DOHH2 (cell line): ENCODE data around the gene NBEAL2.

Experiments
- H3F3A ChIP-seq: fragments of 200-600 bp; sonication (generic), shearing (Covaris generic); 2 replicates; pipeline ENCODE4 v1.6.0; 2016; ENCODE audit warnings: antibody characterized with exemption, mild to moderate bottlenecking; ENCODE audit not compliant: control insufficient read depth, insufficient read depth
- H3K27ac ChIP-seq: fragments of 200-600 bp; sonication (generic); 2 replicates; pipeline ENCODE4 v1.5.1; 2014; ENCODE audit warnings: low read depth, mild to moderate bottlenecking, low read length, moderate library complexity
- H3K27me3 ChIP-seq: fragments of 200-600 bp; sonication (generic); 2 replicates; pipeline ENCODE4 v1.6.1; 2014; ENCODE audit warnings: mild to moderate bottlenecking, low read length, mixed read lengths; ENCODE audit not compliant: control insufficient read depth
- H3K36me3 ChIP-seq: fragments of 200-600 bp; sonication (generic); 2 replicates; pipeline ENCODE4 v1.6.1; 2014; ENCODE audit warnings: mild to moderate bottlenecking, low read length, moderate library complexity, mixed read lengths; ENCODE audit not compliant: control insufficient read depth
- H3K4me1 ChIP-seq: fragments of 200-600 bp; sonication (generic); 2 replicates; pipeline ENCODE4 v1.6.1; 2014; ENCODE audit warnings: mild to moderate bottlenecking, low read length, mixed read lengths; ENCODE audit not compliant: control insufficient read depth
- H3K4me2 ChIP-seq: fragments of 200-600 bp; sonication (generic); 2 replicates; pipeline ENCODE4 v1.6.0; 2014; ENCODE audit warnings: mild to moderate bottlenecking, low read length, moderate library complexity
- H3K4me3 ChIP-seq: fragments of 200-600 bp; sonication (generic); 2 replicates; pipeline ENCODE4 v1.5.1; 2014; ENCODE audit warnings: mild to moderate bottlenecking, low read length, mixed read lengths
- H3K79me2 ChIP-seq: fragments of 200-600 bp; sonication (generic); 2 replicates; pipeline ENCODE4 v1.6.1; 2014; ENCODE audit warnings: mild to moderate bottlenecking, low read length, mixed read lengths; ENCODE audit not compliant: control insufficient read depth
- H3K9me2 ChIP-seq: fragments of 200-600 bp; sonication (generic); replicated peaks from 2 replicates; pipeline ENCODE4 v1.6.1; 2014; ENCODE audit warnings: mild to moderate bottlenecking, low read length, mixed read lengths; ENCODE audit not compliant: control insufficient read depth
- H3K9me3 ChIP-seq: fragments of 200-600 bp; sonication (generic); 2 replicates; pipeline ENCODE4 v1.6.1; 2014; ENCODE audit warnings: antibody characterized with exemption, low read length, mixed read lengths; ENCODE audit not compliant: control insufficient read depth, insufficient read depth
- H4K20me1 ChIP-seq: fragments of 200-600 bp; sonication (generic); 2 replicates; pipeline ENCODE4 v1.6.0; 2014; ENCODE audit warnings: low read depth, mild to moderate bottlenecking, antibody characterized with exemption, low read length, moderate library complexity; ENCODE audit not compliant: control insufficient read depth, insufficient read depth
- CTCF ChIP-seq: fragments of 200-600 bp; sonication (generic); IDR thresholded peaks from one replicate; pipeline ENCODE4 v1.5.1; 2014; ENCODE audit warnings: antibody characterized with exemption, mild to moderate bottlenecking, low read depth, low read length; ENCODE audit not compliant: poor library complexity, severe bottlenecking
- EZH2phosphoT487 ChIP-seq: fragments of 200-600 bp; sonication (generic); IDR thresholded peaks from 2 replicates; pipeline ENCODE4 v1.6.1; 2017; ENCODE audit warnings: borderline replicate concordance, mild to moderate bottlenecking, antibody characterized with exemption, low read length, moderate library complexity, mixed read lengths

The NBEAL2 gene

GRCh38 chr3:46993292-46993691, 13.8 kb downstream of the NBEAL2 start:
- no peaks in the 10 kb centered on the region for H3K9me2 ChIP-seq
- H3K4me2 ChIP-seq = no peak overlapping the region
- no peak overlapping the region for H3K27ac ChIP-seq
- no peaks in the 10 kb centered on the region for H3F3A ChIP-seq
- H4K20me1 ChIP-seq = no peaks in the 10 kb centered on the region
- peaks cover 6% of the 10 kb centered on the region; the same call in 1 of the 2 replicates for H3K4me1 ChIP-seq
- peaks cover 4% of the 10 kb centered on the region for H3K36me3 ChIP-seq
- TF ChIP-seq CTCF (no peak), EZH2phosphoT487 (no peak)
- no peak overlapping the region for H3K4me3 ChIP-seq
- H3K27me3 ChIP-seq = no peaks in the 10 kb centered on the region
- no peaks in the 10 kb centered on the region for H3K9me3 ChIP-seq
- no peaks in the 10 kb centered on the region for H3K79me2 ChIP-seq

- H3K9me2 ChIP-seq = no peaks in the 10 kb centered on the region
- TF ChIP-seq CTCF = no peak
- no peak for TF ChIP-seq EZH2phosphoT487
- no peaks in the 10 kb centered on the region for H3K27me3 ChIP-seq
- no peak overlapping the region for H3K27ac ChIP-seq
- peaks cover 3% of the 10 kb centered on the region; the same call in 1 of the 2 replicates for H3K4me1 ChIP-seq
- no peaks in the 10 kb centered on the region for H3F3A ChIP-seq
- H3K9me3 ChIP-seq = no peaks in the 10 kb centered on the region
- H3K36me3 ChIP-seq = peaks cover 9% of the 10 kb centered on the region
- H3K4me3 ChIP-seq = no peak overlapping the region
- H4K20me1 ChIP-seq = no peaks in the 10 kb centered on the region
- no peaks in the 10 kb centered on the region for H3K79me2 ChIP-seq
- H3K4me2 ChIP-seq = no peak overlapping the region
These were observed 14.5 kb downstream of the NBEAL2 start for GRCh38 chr3:46993986-46994385.

GRCh38 chr3:46994801-46995731, 15.6 kb downstream of the NBEAL2 start:
- Histone ChIP-seq H3K4me2 (no peak overlapping the region), H3K27me3 (no peaks in the 10 kb centered on the region), H4K20me1 (no peaks in the 10 kb centered on the region), H3K27ac (no peak overlapping the region), H3F3A (no peaks in the 10 kb centered on the region), H3K9me2 (no peaks in the 10 kb centered on the region), H3K4me3 (no peak overlapping the region), H3K9me3 (no peaks in the 10 kb centered on the region), H3K4me1 (no peaks in the 10 kb centered on the region), H3K36me3 (peaks cover 16% of the 10 kb centered on the region), H3K79me2 (no peaks in the 10 kb centered on the region)
- no peak for TF ChIP-seq EZH2phosphoT487
- no peak for TF ChIP-seq CTCF
